Lower leg skin (tissue), 4 donors: ENCODE measurements around the gene ORC2. TPM values are rescaled to one million over a fixed set of nuclear protein-coding genes. Genes with fewer than 3 reads are reported as not detected.
A peak's percentile ranks its signal among the peaks of the same experiment; 100 is the strongest.

Source experiments
- DNase-seq, 2 donors: peaks; one replicate each; pipeline ENCODE4 v3.0.0-alpha.2; 2019; ENCODE audit warnings: low spot score in 2 of 2
- H3K4me3 ChIP-seq: fragments of 200-600 bp; sonication (generic); 2 replicates; pipeline ENCODE4 v1.5.1; 2017; ENCODE audit warnings: mild to moderate bottlenecking, low read depth; ENCODE audit not compliant: poor library complexity, severe bottlenecking
- POLR2A ChIP-seq, 2 donors: fragments of 450-650 bp; IDR thresholded peaks; one replicate each; pipeline ENCODE4 v1.6.1; 2016 to 2017; ENCODE audit warnings: antibody characterized with exemption in 2 of 2, mild to moderate bottlenecking in 1 of 2, moderate library complexity in 1 of 2
- WGBS, 2 donors: methylation state at CpG; one replicate each; pipeline ENCODE4 v1.1.5; 2018; 5-methylcytosine and 5-hydroxymethylcytosine counted together
- intact Hi-C: fragments of 100-400 bp; cut with DNase I; formaldehyde crosslinking; loops from one replicate; pipeline ENCODE4 v1.15.0; 2023; ENCODE audit warnings: low total_unique reads
- total RNA-seq, 4 donors: library from RNA; depleted of rRNA; stranded (reverse); fragments of >200 nt; gene quantifications; one replicate each; pipeline ENCODE4 v1.1.0, GENCODE V29; 2016
- TF ChIP-seq, protein P1 (sequence below), 3 donors: fragments of 450-650 bp; IDR thresholded peaks; one replicate each; pipeline ENCODE4 v1.5.1; 2016; ENCODE audit warnings: antibody characterized with exemption in 3 of 3, mild to moderate bottlenecking in 3 of 3, moderate library complexity in 2 of 3

ORC2 gene
- total RNA-seq, 4 donors from 2014 or later = 10.1 to 20.8 (median 15.5) TPM

DNA sequence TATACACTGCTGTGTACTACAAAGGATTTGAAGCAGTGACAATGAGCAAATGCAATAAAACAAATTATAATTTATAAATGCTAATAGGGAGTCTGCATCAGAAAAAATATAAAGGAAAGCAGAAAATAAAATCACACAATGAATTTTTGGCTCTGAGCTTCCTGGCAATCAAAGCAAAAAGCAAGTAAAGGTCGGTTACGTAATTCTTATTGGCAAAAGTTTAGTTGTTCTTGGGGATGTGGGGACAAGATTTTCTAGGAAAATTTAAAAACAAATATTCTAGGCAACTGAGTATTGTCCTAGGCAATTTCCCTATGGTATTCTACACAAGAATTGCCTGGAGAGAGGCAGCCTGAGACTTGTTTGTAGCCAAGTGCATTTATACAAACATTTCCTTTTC is 1.8 kb downstream of the ORC2 start:
- TF ChIP-seq POLR2A (IDR thresholded peaks at IDR 0.05) = no peak
- TF ChIP-seq, protein P1, sequence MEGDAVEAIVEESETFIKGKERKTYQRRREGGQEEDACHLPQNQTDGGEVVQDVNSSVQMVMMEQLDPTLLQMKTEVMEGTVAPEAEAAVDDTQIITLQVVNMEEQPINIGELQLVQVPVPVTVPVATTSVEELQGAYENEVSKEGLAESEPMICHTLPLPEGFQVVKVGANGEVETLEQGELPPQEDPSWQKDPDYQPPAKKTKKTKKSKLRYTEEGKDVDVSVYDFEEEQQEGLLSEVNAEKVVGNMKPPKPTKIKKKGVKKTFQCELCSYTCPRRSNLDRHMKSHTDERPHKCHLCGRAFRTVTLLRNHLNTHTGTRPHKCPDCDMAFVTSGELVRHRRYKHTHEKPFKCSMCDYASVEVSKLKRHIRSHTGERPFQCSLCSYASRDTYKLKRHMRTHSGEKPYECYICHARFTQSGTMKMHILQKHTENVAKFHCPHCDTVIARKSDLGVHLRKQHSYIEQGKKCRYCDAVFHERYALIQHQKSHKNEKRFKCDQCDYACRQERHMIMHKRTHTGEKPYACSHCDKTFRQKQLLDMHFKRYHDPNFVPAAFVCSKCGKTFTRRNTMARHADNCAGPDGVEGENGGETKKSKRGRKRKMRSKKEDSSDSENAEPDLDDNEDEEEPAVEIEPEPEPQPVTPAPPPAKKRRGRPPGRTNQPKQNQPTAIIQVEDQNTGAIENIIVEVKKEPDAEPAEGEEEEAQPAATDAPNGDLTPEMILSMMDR (IDR thresholded peaks at IDR 0.05) = no peak
- intact Hi-C loops = no loop called here
- no peak for DNase-seq
- no peak overlapping the region for H3K4me3 ChIP-seq
- WGBS, 2 donors = 26 to 39% methylated on average over 2 of the region's 2 CpGs

DNA sequence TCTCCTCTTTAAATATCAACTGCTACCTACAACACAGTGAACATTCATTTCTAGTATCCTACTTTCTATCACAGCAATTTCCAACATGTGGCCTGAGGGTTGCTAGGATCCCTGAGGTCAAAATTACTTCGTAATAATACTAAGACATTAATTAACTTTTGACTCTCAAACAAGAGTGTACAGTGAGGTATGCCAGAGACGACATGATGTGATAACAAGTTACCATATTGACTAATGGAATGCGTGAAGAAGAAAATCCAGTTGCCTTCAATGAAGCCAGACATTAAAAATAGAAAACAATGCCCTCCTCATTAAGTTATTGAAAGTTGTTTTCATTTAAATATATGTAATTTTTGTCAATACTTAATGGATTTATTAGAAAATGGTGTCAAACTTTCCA is 13.1 kb downstream of the ORC2 start:
- TF ChIP-seq, protein P1 (IDR thresholded peaks at IDR 0.05) = no peak
- no peak for TF ChIP-seq POLR2A (IDR thresholded peaks at IDR 0.05)
- DNase-seq = no peak
- H3K4me3 ChIP-seq = no peak overlapping the region
- intact Hi-C loops = no loop called here
- WGBS, 2 donors = 83 to 95% methylated on average over 3 of the region's 3 CpGs

DNA sequence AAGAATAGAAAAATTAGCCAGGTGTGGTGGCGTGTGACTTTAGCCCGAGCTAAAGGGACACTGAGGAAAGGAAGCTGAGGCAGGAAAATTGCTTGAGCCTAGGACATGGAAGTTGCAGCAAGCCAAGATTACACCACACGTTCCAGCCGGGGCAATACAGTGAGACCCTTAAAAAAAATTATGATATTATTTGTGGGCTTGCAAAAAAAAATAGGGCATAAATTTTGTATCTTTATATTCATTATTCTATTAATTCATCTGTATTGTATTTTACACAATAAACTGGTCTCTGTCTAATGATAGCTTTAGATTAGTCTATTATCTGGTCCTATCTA is 18.1 kb downstream of the ORC2 start:
- no peak overlapping the region for H3K4me3 ChIP-seq
- DNase-seq = no peak
- 96 to 97% methylated on average over 4 of the region's 4 CpGs for whole genome bisulfite sequencing, 2 donors
- intact Hi-C loops = no loop called here
- TF ChIP-seq, protein P1 (IDR thresholded peaks at IDR 0.05) = no peak
- TF ChIP-seq POLR2A (IDR thresholded peaks at IDR 0.05) = no peak

DNA sequence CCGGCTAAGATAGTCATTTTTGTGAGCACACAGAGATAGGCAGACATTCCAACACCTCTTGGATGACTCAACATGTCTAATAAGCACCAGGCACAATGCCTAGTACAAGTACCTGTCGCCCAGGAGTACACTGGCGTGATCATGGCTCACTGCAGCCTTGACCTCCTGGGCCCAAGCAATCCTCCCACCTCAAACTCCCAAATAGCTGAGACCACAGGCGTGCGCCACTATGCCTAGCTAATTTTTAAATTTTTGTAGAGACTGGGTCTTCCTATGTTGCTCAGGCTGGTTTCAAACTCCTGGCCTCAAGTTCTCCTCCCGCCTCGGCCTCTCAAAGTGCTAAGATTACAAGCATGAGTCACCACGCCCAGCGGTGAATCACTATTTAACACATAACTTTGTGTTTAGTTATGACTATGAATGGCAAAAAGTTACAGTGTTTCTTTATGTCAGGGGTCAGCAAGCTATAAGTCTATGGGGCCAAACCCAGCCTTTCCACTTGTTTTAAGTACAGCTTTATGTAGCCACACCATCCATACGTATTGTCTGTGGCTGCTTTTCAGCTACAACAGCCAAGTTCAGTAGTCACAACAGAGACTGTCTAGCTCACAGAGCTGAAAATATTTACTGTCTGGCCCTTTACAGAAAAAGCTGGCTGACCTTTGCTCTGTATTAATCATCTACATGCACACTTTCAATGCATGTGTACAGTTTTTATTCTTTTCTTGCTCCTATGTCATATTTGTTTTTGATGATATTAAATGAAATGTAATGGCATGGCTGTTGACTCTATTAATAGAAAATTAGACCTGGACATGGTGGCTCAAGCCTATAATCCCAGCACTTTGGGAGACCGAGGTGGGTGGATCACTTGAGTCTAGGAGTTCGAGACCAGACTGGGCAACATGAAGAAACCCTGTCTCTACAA is 18.7 kb downstream of the ORC2 start:
- DNase-seq = no peak
- TF ChIP-seq, protein P1 (IDR thresholded peaks at IDR 0.05) = peak in 1 of 3 donors; percentile 91
- no peak for TF ChIP-seq POLR2A (IDR thresholded peaks at IDR 0.05)
- WGBS, 2 donors = 90 to 93% methylated on average over 12 of the region's 12 CpGs
- intact Hi-C loops = no loop called here
- no peak overlapping the region for H3K4me3 ChIP-seq

DNA sequence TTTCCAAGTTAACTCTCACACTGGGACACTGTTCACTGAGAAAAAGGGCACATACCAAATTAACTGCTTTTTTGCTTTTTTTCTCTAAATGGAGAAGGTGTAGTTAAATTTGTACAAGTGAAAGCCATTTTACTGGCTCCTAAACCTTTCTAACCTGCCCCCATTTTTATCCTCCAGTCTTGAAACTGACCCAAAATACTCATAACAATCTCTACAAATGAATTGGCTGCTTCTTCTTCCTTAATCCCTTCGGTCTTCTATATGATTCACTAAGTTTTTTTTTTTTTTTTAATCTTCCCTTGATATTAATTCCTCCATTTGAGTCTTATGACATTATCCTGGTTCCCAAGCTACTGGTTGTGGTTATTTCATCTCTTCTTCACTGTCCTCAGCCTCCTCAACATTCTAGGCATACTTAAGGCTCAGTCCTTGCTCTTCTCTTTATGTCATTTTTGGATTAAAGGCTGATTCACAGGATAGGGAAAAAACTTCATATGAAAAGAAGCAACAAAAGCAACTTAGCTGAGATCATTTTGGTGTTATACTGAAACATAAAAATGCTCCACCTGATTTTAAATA is 19.8 kb downstream of the ORC2 start:
- intact Hi-C loops = no loop called here
- TF ChIP-seq, protein P1 (IDR thresholded peaks at IDR 0.05) = no peak
- no peak for TF ChIP-seq POLR2A (IDR thresholded peaks at IDR 0.05)
- 79 to 88% methylated on average over 1 of the region's 1 CpG for WGBS, 2 donors
- no peak for DNase-seq
- no peak overlapping the region for H3K4me3 ChIP-seq
